NT2/D1 (cell line): ENCODE results near the gene TCF25.

Experiments used
- SUZ12 ChIP-seq: IDR thresholded peaks from 2 replicates; pipeline ENCODE4 v1.6.1; 2011; ENCODE audit not compliant: insufficient read length, insufficient read depth; ENCODE audit errors: extremely low read depth
- YY1 ChIP-seq: IDR thresholded peaks from 2 replicates; pipeline ENCODE4 v1.6.1; 2011; ENCODE audit not compliant: insufficient read length, insufficient read depth
- ZNF274 ChIP-seq: IDR thresholded peaks from 2 replicates; pipeline ENCODE4 v1.6.1; 2011; ENCODE audit warnings: mild to moderate bottlenecking, low read depth, low read length

GRCh38 chr16:89883346-89884040 is 10.1 kb downstream of the TCF25 start:
- TF ChIP-seq ZNF274 (no peak), YY1 (no peak), SUZ12 (no peak)
